CD4-positive, alpha-beta T cell (primary cell): ENCODE results near the gene TUBB4B. TPM values are rescaled to one million over a fixed set of nuclear protein-coding genes. Genes with fewer than 3 reads are reported as not detected.

ENCODE experiments used
- ATAC-seq: fragments of 200-7000 bp; cut with Tn5 transposase; one replicate; pipeline ENCODE4 v1.10.0; 2022; ENCODE audit warnings: mild to moderate bottlenecking; ENCODE audit not compliant: poor library complexity
- CTCF ChIA-PET: fragments of 350-600 bp; sonication (Branson Sonifier 250); formaldehyde crosslinking; loops from one replicate; lab custom pipeline; 2021; ENCODE audit warnings: antibody characterized with exemption, inconsistent platforms; lab: Charles Lee
- POLR2A ChIA-PET: fragments of 350-600 bp; sonication (Branson Sonifier 250); formaldehyde crosslinking; loops from one replicate; lab custom pipeline; 2021; ENCODE audit warnings: antibody characterized with exemption, inconsistent platforms; lab: Charles Lee
- DNase-seq, 14 experiments: peaks; one replicate each; pipeline ENCODE4 v3.0.0-alpha.2; 2013 to 2020; ENCODE audit warnings: mixed read lengths in 2 of 14
- H3K27ac ChIP-seq, 2 donors: one replicate each; pipeline versions ENCODE4 v1.5.1 to v1.7.0; 2013; ENCODE audit warnings: low read length in 2 of 2, low read depth in 1 of 2, mild to moderate bottlenecking in 1 of 2
- H3K27me3 ChIP-seq, 2 experiments: 1 replicate in 1 of 2; 2 replicates in 1 of 2; pipeline versions ENCODE4 v1.6.1 to v1.7.0; 2013; ENCODE audit warnings: low read length in 2 of 2, control low read depth in 1 of 2, mild to moderate bottlenecking in 1 of 2, moderate library complexity in 1 of 2; ENCODE audit not compliant: insufficient read depth in 2 of 2, control insufficient read depth in 1 of 2
- H3K36me3 ChIP-seq: one replicate; pipeline ENCODE4 v1.6.1; 2013; ENCODE audit warnings: low read length, control low read depth; ENCODE audit not compliant: insufficient read depth
- H3K4me1 ChIP-seq: one replicate; pipeline ENCODE4 v1.6.1; 2013; ENCODE audit warnings: low read length, control low read depth; ENCODE audit not compliant: insufficient read depth
- H3K4me3 ChIP-seq: one replicate; pipeline ENCODE4 v1.5.1; 2013; ENCODE audit warnings: mild to moderate bottlenecking, low read length, moderate library complexity
- H3K9me3 ChIP-seq, 2 experiments: 1 replicate in 1 of 2; 2 replicates in 1 of 2; pipeline versions ENCODE4 v1.6.1 to v1.7.0; 2013; ENCODE audit warnings: low read length in 2 of 2, mild to moderate bottlenecking in 2 of 2, control low read depth in 1 of 2, moderate library complexity in 1 of 2; ENCODE audit not compliant: control insufficient read depth in 1 of 2, insufficient read depth in 1 of 2
- H3K27ac Mint-ChIP-seq: one replicate; pipeline ENCODE4 v1.8.0; 2020; ENCODE audit warnings: mixed read lengths
- H3K27me3 Mint-ChIP-seq: one replicate; pipeline ENCODE4 v1.8.0; 2021; ENCODE audit warnings: mixed read lengths
- H3K36me3 Mint-ChIP-seq: one replicate; pipeline ENCODE4 v1.8.0; 2021; ENCODE audit warnings: low read depth, mixed read lengths
- H3K4me1 Mint-ChIP-seq: one replicate; pipeline ENCODE4 v1.8.0; 2021; ENCODE audit warnings: low read depth, mixed read lengths
- H3K4me3 Mint-ChIP-seq: one replicate; pipeline ENCODE4 v1.8.0; 2020; ENCODE audit warnings: mild to moderate bottlenecking, mixed read lengths
- H3K9me3 Mint-ChIP-seq: one replicate; pipeline ENCODE4 v1.8.0; 2020; ENCODE audit warnings: mixed read lengths
- CTCF ChIP-seq: fragments of 200-600 bp; IDR thresholded peaks from one replicate; pipeline ENCODE4 v1.8.0; 2022; ENCODE audit warnings: antibody characterized with exemption, mild to moderate bottlenecking
- intact Hi-C, 2 experiments: fragments of 100-400 bp; cut with DNase I in 1 of 2; cut with micrococcal nuclease in 1 of 2; formaldehyde crosslinking; loops; one replicate each; pipeline versions ENCODE4 v1.15.1 to v1.9.0; 2023 to 2025; cut with DNase I, micrococcal nuclease
- total RNA-seq, 174 experiments: library from RNA in 2 of 174; stranded (reverse) in 2 of 174; gene quantifications; one replicate each; pipeline ENCODE4 v1.2.3 and lab custom pipeline; 2021 to 2026

TUBB4B gene
- total RNA-seq, 2 experiments from 2014 or later, result 93.8 to 98.2 TPM

- POLR2A ChIA-PET, result no interaction called here
- CTCF ChIA-PET, result no interaction called here
- no peaks in the 10 kb centered on the region for H3K9me3 ChIP-seq
- no peaks in the 10 kb centered on the region for H3K36me3 Mint-ChIP-seq
- H3K4me1 Mint-ChIP-seq, result peaks cover 15% of the 10 kb centered on the region
- no peak overlapping the region for H3K27ac ChIP-seq
- H3K4me1 ChIP-seq, result peaks cover 28% of the 10 kb centered on the region
- H3K36me3 ChIP-seq, result no peaks in the 10 kb centered on the region
- no peak overlapping the region for H3K27ac Mint-ChIP-seq
- intact Hi-C loops, result no loop called here
- no peak for TF ChIP-seq CTCF
- H3K27me3 ChIP-seq, result peaks cover 9 to 11% of the 10 kb centered on the region in 2 experiments
- H3K4me3 Mint-ChIP-seq, result no peak overlapping the region
- H3K4me3 ChIP-seq, result no peak overlapping the region
- no peak for ATAC-seq
- peaks cover 18% of the 10 kb centered on the region for H3K27me3 Mint-ChIP-seq
- no peaks in the 10 kb centered on the region for H3K9me3 Mint-ChIP-seq
- peak in 1 of 14 experiments; percentile 25 for DNase-seq
Measured at GRCh38 chr9:137278721-137279711, 37.9 kb downstream of the TUBB4B start.

GRCh38 chr9:137279741-137280473, 38.8 kb downstream of the TUBB4B start:
- no peak overlapping the region for H3K27ac ChIP-seq
- Mint-ChIP-seq H3K4me1 (peaks cover 15% of the 10 kb centered on the region), H3K4me3 (no peak overlapping the region), H3K27me3 (peaks cover 18% of the 10 kb centered on the region), H3K27ac (no peak overlapping the region), H3K36me3 (no peaks in the 10 kb centered on the region), H3K9me3 (no peaks in the 10 kb centered on the region)
- peaks cover 9 to 11% of the 10 kb centered on the region in 2 experiments for H3K27me3 ChIP-seq
- H3K9me3 ChIP-seq, result peaks cover 0 to 1% of the 10 kb centered on the region in 2 experiments
- no peak overlapping the region for H3K4me3 ChIP-seq
- ATAC-seq (no peak), DNase-seq (peak in 1 of 14 experiments; percentile 29)
- CTCF ChIA-PET, result no interaction called here
- H3K4me1 ChIP-seq, result peaks cover 28% of the 10 kb centered on the region
- no peaks in the 10 kb centered on the region for H3K36me3 ChIP-seq
- POLR2A ChIA-PET, result no interaction called here
- intact Hi-C loops, result no loop called here
- no peak for TF ChIP-seq CTCF

- TF ChIP-seq CTCF, result no peak
Measured at GRCh38 chr9:137280474-137281344, 39.6 kb downstream of the TUBB4B start.

More at GRCh38 chr9:137280474-137281344, 39.6 kb downstream of the TUBB4B start:
- peaks cover 9% of the 10 kb centered on the region for H3K4me1 Mint-ChIP-seq
- H3K4me1 ChIP-seq, result peaks cover 28% of the 10 kb centered on the region
- H3K36me3 Mint-ChIP-seq, result no peaks in the 10 kb centered on the region
- ATAC-seq (no peak), DNase-seq (peak in 2 of 14 experiments; percentile 42 to 50)
- no peak overlapping the region for H3K4me3 Mint-ChIP-seq
- H3K9me3 ChIP-seq, result peaks cover 0 to 6% of the 10 kb centered on the region in 2 experiments
- H3K4me3 ChIP-seq, result no peak overlapping the region
- CTCF ChIA-PET, result no interaction called here
- H3K9me3 Mint-ChIP-seq, result no peaks in the 10 kb centered on the region
- H3K27ac Mint-ChIP-seq, result no peak overlapping the region
- H3K27ac ChIP-seq, result no peak overlapping the region
- H3K36me3 ChIP-seq, result no peaks in the 10 kb centered on the region
- POLR2A ChIA-PET, result no interaction called here
- intact Hi-C loops, result no loop called here
- H3K27me3 Mint-ChIP-seq, result peaks cover 18% of the 10 kb centered on the region
- peaks cover 9 to 11% of the 10 kb centered on the region in 2 experiments for H3K27me3 ChIP-seq
